OCI-LY7 (cell line): ENCODE measurements around the gene R3HDM4. TPM values are rescaled to one million over a fixed set of nuclear protein-coding genes. Genes with fewer than 3 reads are reported as not detected.

Experiments
- BruUV-seq: library from RNA; stranded (reverse); fragments of 400-500 nt; replicated peaks from 2 replicates; lab custom pipeline; 2021; lab: Mats Ljungman, UMichigan
- CTCF ChIA-PET: fragments of 300-600 bp; sonication (Branson Sonifier 250); formaldehyde crosslinking; loops from one replicate; lab custom pipeline; 2022; ENCODE audit warnings: antibody characterized with exemption; ENCODE audit not compliant: unreplicated experiment; lab: Charles Lee
- POLR2A ChIA-PET: fragments of 300-600 bp; sonication (Branson Sonifier 250); formaldehyde crosslinking; loops from one replicate; lab custom pipeline; 2022; ENCODE audit warnings: antibody characterized with exemption; lab: Charles Lee
- DNase-seq: peaks from one replicate; pipeline ENCODE4 v3.0.0-alpha.2; 2015; ENCODE audit warnings: low spot score
- H2AFZ ChIP-seq: fragments of 200-600 bp; sonication (generic), shearing (Covaris generic); 2 replicates; pipeline ENCODE4 v1.6.1; 2014; ENCODE audit warnings: mild to moderate bottlenecking, antibody characterized with exemption, low read length, moderate library complexity
- H3K27ac ChIP-seq: fragments of 200-600 bp; sonication (generic); 2 replicates; pipeline ENCODE4 v1.5.1; 2014; ENCODE audit warnings: mixed run types, low read depth, mild to moderate bottlenecking, moderate library complexity, low read length, inconsistent platforms; ENCODE audit not compliant: poor library complexity, severe bottlenecking
- H3K36me3 ChIP-seq: fragments of 200-600 bp; sonication (generic); 2 replicates; pipeline ENCODE4 v1.6.1; 2014; ENCODE audit warnings: mild to moderate bottlenecking, antibody characterized with exemption, low read length, moderate library complexity, mixed read lengths; ENCODE audit not compliant: insufficient read depth
- H3K4me1 ChIP-seq: fragments of 200-600 bp; sonication (generic); 2 replicates; pipeline ENCODE4 v1.5.1; 2014; ENCODE audit warnings: mild to moderate bottlenecking, low read length; ENCODE audit not compliant: insufficient read depth, poor library complexity, severe bottlenecking
- H3K4me2 ChIP-seq: fragments of 200-600 bp; sonication (generic); 2 replicates; pipeline ENCODE4 v1.6.1; 2014; ENCODE audit warnings: mild to moderate bottlenecking, low read length
- H3K4me3 ChIP-seq: fragments of 200-600 bp; sonication (generic); 2 replicates; pipeline ENCODE4 v1.5.1; 2014; ENCODE audit warnings: mild to moderate bottlenecking, low read depth, low read length; ENCODE audit not compliant: poor library complexity, severe bottlenecking
- H3K79me2 ChIP-seq: fragments of 200-600 bp; sonication (generic); 2 replicates; pipeline ENCODE4 v1.6.1; 2016; ENCODE audit warnings: low read depth, mild to moderate bottlenecking, low read length, moderate library complexity, mixed read lengths; ENCODE audit not compliant: insufficient read depth
- H3K9me2 ChIP-seq: fragments of 200-600 bp; sonication (generic); 2 replicates; pipeline ENCODE4 v1.6.1; 2016; ENCODE audit warnings: mild to moderate bottlenecking, low read length, mixed read lengths; ENCODE audit not compliant: insufficient read depth
- H3K9me3 ChIP-seq: fragments of 200-600 bp; sonication (generic); 2 replicates; pipeline ENCODE4 v1.6.1; 2014; ENCODE audit warnings: mild to moderate bottlenecking, mixed run types, low read length, mixed read lengths
- H4K20me1 ChIP-seq: fragments of 200-600 bp; sonication (generic); 2 replicates; pipeline ENCODE4 v1.6.1; 2014; ENCODE audit warnings: mild to moderate bottlenecking, antibody characterized with exemption, low read length, moderate library complexity, mixed read lengths; ENCODE audit not compliant: insufficient read depth
- CTCF ChIP-seq: fragments of 200-600 bp; sonication (generic); conservative IDR thresholded peaks from 2 replicates; pipeline ENCODE4 v1.5.1; 2014; ENCODE audit warnings: mild to moderate bottlenecking, antibody characterized with exemption, low read length, moderate library complexity, mixed read lengths
- EZH2phosphoT487 ChIP-seq: fragments of 200-600 bp; sonication (generic); IDR thresholded peaks from 2 replicates; pipeline ENCODE4 v1.6.1; 2018; ENCODE audit warnings: low read depth, borderline replicate concordance, mild to moderate bottlenecking, mixed run types, antibody characterized with exemption, low read length, moderate library complexity, mixed read lengths
- intact Hi-C: fragments of 100-400 bp; cut with micrococcal nuclease; formaldehyde crosslinking; loops from one replicate; pipeline ENCODE4 v1.10.0; 2022; ENCODE audit not compliant: unreplicated experiment
- total RNA-seq, 2 experiments: library from RNA; depleted of rRNA in 1 of 2; stranded (reverse); fragments of >200 nt in 1 of 2; shearing (Covaris generic) in 1 of 2; gene quantifications; 2 replicates each; pipeline ENCODE4 v1.2.3, GENCODE V29; 2014 to 2022

Gene R3HDM4
- total RNA-seq, 2 experiments from 2014 or later, result 43.5 to 64.9 TPM

GRCh38 chr19:944171-944567, 31.1 kb upstream of the R3HDM4 start:
- H3K79me2 ChIP-seq, result no peaks in the 10 kb centered on the region
- ChIA-PET POLR2A (no interaction called here), CTCF (no interaction called here)
- DNase-seq, result no peak
- no peak overlapping the region for H2AFZ ChIP-seq
- no peak overlapping the region for H3K4me3 ChIP-seq
- no peak overlapping the region for H3K27ac ChIP-seq
- H3K4me2 ChIP-seq, result no peak overlapping the region
- no peaks in the 10 kb centered on the region for H3K9me2 ChIP-seq
- peaks cover 23% of the 10 kb centered on the region for H3K4me1 ChIP-seq
- H3K9me3 ChIP-seq, result no peaks in the 10 kb centered on the region
- no peaks in the 10 kb centered on the region for H4K20me1 ChIP-seq
- H3K36me3 ChIP-seq, result no peaks in the 10 kb centered on the region
- intact Hi-C loops, result no loop called here
- no peak for TF ChIP-seq EZH2phosphoT487
- TF ChIP-seq CTCF, result no peak
- no TSS peak for BruUV-seq

GRCh38 chr19:943551-944170, 30.6 kb upstream of the R3HDM4 start:
- Histone ChIP-seq H3K4me2 (no peak overlapping the region), H3K9me3 (no peaks in the 10 kb centered on the region), H3K79me2 (no peaks in the 10 kb centered on the region), H3K36me3 (no peaks in the 10 kb centered on the region), H3K4me1 (peaks cover 18% of the 10 kb centered on the region), H2AFZ (no peak overlapping the region), H3K9me2 (no peaks in the 10 kb centered on the region), H3K4me3 (no peak overlapping the region), H4K20me1 (no peaks in the 10 kb centered on the region), H3K27ac (no peak overlapping the region)
- intact Hi-C loops, result no loop called here
- ChIA-PET POLR2A (no interaction called here), CTCF (no interaction called here)
- no TSS peak for BruUV-seq
- TF ChIP-seq EZH2phosphoT487, result no peak
- no peak for TF ChIP-seq CTCF
- DNase-seq, result no peak

- no peaks in the 10 kb centered on the region for H3K36me3 ChIP-seq
- H3K27ac ChIP-seq, result no peak overlapping the region
- POLR2A ChIA-PET, result no interaction called here
- no peaks in the 10 kb centered on the region for H3K9me2 ChIP-seq
- H3K79me2 ChIP-seq, result no peaks in the 10 kb centered on the region
- H3K4me1 ChIP-seq, result peaks cover 4% of the 10 kb centered on the region
- no peak for DNase-seq
- no peaks in the 10 kb centered on the region for H3K9me3 ChIP-seq
- TF ChIP-seq EZH2phosphoT487, result no peak
- TF ChIP-seq CTCF, result no peak
- no peak overlapping the region for H3K4me2 ChIP-seq
- CTCF ChIA-PET, result no interaction called here
- no peak overlapping the region for H2AFZ ChIP-seq
- no peak overlapping the region for H3K4me3 ChIP-seq
- H4K20me1 ChIP-seq, result no peaks in the 10 kb centered on the region
- no TSS peak for BruUV-seq
- intact Hi-C loops, result no loop called here
Observed at GRCh38 chr19:942133-942645, 29.2 kb upstream of the R3HDM4 start.
